Measurements from ENCODE around the gene TOMM7. TPM values are rescaled to one million over a fixed set of nuclear protein-coding genes. Genes with fewer than 3 reads are reported as not detected.
"Not testable (repeated sequence)": the region's sequence is repeated elsewhere in the genome, so short reads cannot be mapped to it uniquely, and the experiment has no call there.

The TOMM7 gene
- total RNA-seq, 3 donors from 2014 or later, result 225 to 404 (median 287) TPM

- H3K9me3 ChIP-seq, result no peaks in the 10 kb centered on the region
- intact Hi-C loops (cut with DNase I, micrococcal nuclease), result no loop called here
Observed at GRCh38 chr7:22809902-22810642, 12.6 kb downstream of the TOMM7 start.

GRCh38 chr7:22808140-22808539 is 14.5 kb downstream of the TOMM7 start:
- ATAC-seq (no peak), DNase-seq (no peak)
- no peak for TF ChIP-seq CTCF (IDR thresholded peaks at IDR 0.05)
- Histone ChIP-seq H3K4me3 (no peak overlapping the region), H3K36me3 (ENCODE audit: low read depth) (no peaks in the 10 kb centered on the region), H3K9me3 (no peaks in the 10 kb centered on the region), H3K4me1 (ENCODE audit: low read depth) (no peaks in the 10 kb centered on the region)
- intact Hi-C loops (cut with DNase I, micrococcal nuclease), result no loop called here

More at GRCh38 chr7:22809902-22810642, 12.6 kb downstream of the TOMM7 start:
- H3K4me3 ChIP-seq, result no peak overlapping the region
- H3K36me3 ChIP-seq (ENCODE audit: low read depth), result no peaks in the 10 kb centered on the region
- no peak for DNase-seq
- no peaks in the 10 kb centered on the region for H3K4me1 ChIP-seq (ENCODE audit: low read depth)
- TF ChIP-seq CTCF (IDR thresholded peaks at IDR 0.05), result no peak
- ATAC-seq, result no peak

GRCh38 chr7:22806752-22807151 is 15.9 kb downstream of the TOMM7 start:
- ATAC-seq, result no peak
- TF ChIP-seq CTCF (IDR thresholded peaks at IDR 0.05), result no peak

GRCh38 chr7:22805227-22805626 is 17.4 kb downstream of the TOMM7 start:
- TF ChIP-seq CTCF (IDR thresholded peaks at IDR 0.05), result no peak
- intact Hi-C loops (cut with DNase I, micrococcal nuclease), result no loop called here
- H3K9me3 ChIP-seq, result no peaks in the 10 kb centered on the region
- no peaks in the 10 kb centered on the region for H3K4me1 ChIP-seq (ENCODE audit: low read depth)
- H3K4me3 ChIP-seq, result no peak overlapping the region
- ATAC-seq (no peak), DNase-seq (no peak)
- no peaks in the 10 kb centered on the region for H3K36me3 ChIP-seq (ENCODE audit: low read depth)

More at GRCh38 chr7:22806752-22807151, 15.9 kb downstream of the TOMM7 start:
- no peaks in the 10 kb centered on the region for H3K9me3 ChIP-seq
- H3K4me1 ChIP-seq (ENCODE audit: low read depth), result no peaks in the 10 kb centered on the region
- no peak for DNase-seq
- intact Hi-C loops (cut with DNase I, micrococcal nuclease), result no loop called here
- no peaks in the 10 kb centered on the region for H3K36me3 ChIP-seq (ENCODE audit: low read depth)
- no peak overlapping the region for H3K4me3 ChIP-seq

- H3K36me3 ChIP-seq (ENCODE audit: low read depth); H3K4me3 ChIP-seq; H3K4me1 ChIP-seq (ENCODE audit: low read depth); H3K9me3 ChIP-seq; ATAC-seq; DNase-seq; intact Hi-C loops (cut with DNase I, micrococcal nuclease): not testable (repeated sequence)
Observed at GRCh38 chr7:22802831-22803230, 19.8 kb downstream of the TOMM7 start.

GRCh38 chr7:22802426-22802825 is 20.2 kb downstream of the TOMM7 start:
- no peaks in the 10 kb centered on the region for H3K36me3 ChIP-seq (ENCODE audit: low read depth)
- intact Hi-C loops (cut with DNase I, micrococcal nuclease), result no loop called here
- no peak for ATAC-seq
- H3K9me3 ChIP-seq, result no peaks in the 10 kb centered on the region
- H3K4me3 ChIP-seq, result no peak overlapping the region
- TF ChIP-seq CTCF (IDR thresholded peaks at IDR 0.05), result no peak
- no peaks in the 10 kb centered on the region for H3K4me1 ChIP-seq (ENCODE audit: low read depth)
- no peak for DNase-seq
